ENCODE measurements around the gene KRT2.

KRT2 gene

DNA sequence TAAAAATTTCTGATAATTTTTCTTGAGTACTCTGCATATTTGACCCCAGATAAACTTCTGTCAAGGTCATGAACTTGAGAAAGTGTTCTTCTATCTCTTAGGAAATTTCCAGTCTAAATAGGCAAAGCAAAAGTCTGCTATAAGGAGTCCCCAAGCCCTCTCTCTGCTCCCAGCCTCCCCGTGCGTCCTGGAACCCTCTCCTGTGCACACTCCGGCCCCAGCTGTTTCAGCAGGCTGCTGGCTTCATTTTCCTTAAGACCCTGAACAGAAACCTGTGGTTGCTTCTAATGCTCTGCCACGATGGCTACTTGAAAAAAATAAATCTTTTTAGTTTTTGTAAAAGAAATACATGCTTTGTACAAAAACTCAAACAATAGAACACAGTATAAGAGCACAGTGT is 14.7 kb downstream of the KRT2 start:
- no peak for DNase-seq (ENCODE audit: low spot score)

DNA sequence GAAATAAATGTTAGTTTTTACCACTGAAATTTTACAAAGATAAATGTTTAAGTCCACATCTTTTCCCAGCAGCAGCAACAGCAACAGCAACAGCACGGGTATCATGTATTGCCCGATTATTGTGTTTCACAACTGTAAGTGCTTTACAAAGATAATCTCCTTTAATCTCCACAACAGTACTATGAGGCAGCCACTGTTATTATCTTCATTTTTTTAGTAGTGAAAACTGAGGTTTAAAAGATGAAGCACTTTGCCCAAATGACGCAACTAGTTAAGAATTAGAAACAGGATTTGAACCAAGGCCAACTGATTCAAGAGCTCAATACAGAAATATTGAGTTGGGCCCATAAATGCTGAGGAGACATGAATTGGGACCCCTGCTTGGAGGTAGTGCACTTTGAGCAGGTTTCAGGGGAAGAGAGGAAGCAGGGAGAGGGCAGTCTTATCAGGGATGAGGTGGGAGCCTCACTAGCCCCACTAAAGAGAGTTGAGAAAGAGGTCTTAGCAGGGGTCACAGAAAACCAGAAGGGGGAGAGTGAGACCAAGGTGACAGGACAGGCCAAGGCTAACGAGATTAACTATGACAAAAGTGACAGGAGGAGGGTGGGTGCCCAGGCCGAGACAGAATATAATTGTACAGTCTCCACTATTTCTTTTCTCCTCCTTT is 15.3 kb downstream of the KRT2 start:
- DNase-seq (ENCODE audit: low spot score), result no peak

DNA sequence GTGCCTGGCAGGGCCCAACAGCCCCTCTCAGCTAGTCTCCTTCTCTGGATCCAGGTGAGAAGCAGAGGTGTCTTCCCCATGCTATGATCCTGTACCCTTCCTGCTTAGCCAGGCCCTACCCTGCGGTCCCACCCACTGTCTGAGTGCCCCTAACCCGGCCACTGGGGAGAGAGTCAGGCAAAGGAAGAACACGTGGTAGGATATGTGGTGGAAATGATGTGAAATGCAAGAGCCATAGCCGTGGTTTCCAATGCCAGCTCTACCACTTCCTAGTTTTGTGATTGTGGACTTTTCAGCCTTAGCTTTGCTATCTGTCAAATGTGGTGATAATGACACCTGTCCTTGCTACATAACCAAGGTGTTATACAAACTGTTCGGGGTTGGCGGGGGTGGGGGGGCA is 15.8 kb downstream of the KRT2 start:
- no peak for DNase-seq (ENCODE audit: low spot score)

DNA sequence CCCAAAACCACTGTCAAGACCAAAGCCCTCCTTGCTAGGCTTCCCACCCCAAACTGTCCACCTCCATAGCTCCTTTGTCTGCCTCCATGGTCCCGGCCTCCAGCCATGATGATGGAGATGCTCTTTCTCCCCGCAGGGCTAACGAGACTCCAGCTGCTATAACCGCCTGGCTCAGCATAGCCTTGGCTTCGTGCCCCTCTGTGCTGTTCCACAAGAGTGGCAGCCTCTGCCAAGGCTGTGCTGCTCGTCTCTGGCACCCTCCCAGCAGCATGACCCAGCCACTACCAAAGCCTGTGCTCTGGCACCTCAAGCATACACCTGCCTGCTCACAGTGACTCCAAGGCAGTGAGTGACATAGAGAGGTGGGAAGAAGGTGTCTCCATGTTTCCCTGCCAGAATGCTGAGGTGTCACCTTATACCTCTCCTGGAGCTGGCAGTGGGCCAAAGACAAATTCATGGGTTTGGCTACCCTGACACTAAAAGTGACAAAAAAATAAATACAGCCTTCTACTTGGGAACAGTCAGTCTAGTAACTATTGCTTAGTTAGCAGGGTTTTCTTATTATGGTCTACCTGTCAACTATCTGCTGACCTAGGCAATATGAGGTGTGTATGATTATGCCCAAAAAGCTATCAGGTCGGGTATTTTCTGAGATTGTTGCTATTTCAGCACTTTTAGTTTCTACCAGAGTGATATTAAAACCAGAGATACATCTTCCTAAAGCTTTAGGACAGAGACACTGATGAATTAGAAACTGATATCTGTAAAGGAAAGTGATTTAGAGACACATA is 17.6 kb downstream of the KRT2 start:
- no peak for DNase-seq (ENCODE audit: low spot score)

DNA sequence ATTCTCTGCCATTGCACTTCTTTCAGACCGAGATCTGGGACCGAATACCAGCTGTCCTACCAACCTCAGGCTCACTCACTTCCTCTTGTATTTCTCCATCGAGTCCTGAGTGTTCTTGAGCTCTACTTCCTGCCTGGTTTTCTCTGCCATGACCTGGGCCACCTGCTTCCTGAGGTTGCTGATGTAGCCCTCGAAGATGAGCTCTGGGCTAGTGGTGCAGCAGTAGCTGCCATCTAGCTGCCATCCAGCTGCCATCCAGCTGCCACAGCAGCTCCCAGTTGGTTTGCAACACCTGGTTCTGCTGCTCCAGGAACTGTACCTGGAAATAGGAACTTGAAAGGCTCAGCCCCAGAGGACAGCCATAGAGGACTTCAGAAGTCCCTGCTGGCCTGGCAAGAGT is 18.6 kb downstream of the KRT2 start:
- no peak for DNase-seq (ENCODE audit: low spot score)

DNA sequence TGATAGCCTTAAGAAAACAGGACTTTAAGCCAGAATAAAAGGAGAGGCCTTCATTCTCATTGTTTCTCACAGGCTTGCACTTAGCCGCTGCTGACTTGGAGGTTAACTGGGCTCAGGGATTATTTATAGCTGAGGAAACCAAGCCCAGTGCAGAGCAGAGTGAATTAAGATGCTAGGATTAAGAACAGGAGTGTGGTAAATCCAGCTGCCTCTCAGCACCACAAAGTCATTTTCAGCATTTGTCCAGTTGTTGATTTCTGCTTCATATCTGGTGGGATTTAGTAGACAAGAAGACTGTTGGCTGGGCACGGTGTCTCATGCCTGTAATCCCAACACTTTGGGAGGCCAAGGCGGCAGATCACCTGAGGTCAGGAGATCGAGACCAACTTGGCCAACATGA is 19.4 kb downstream of the KRT2 start:
- no peak for DNase-seq (ENCODE audit: low spot score)

DNA sequence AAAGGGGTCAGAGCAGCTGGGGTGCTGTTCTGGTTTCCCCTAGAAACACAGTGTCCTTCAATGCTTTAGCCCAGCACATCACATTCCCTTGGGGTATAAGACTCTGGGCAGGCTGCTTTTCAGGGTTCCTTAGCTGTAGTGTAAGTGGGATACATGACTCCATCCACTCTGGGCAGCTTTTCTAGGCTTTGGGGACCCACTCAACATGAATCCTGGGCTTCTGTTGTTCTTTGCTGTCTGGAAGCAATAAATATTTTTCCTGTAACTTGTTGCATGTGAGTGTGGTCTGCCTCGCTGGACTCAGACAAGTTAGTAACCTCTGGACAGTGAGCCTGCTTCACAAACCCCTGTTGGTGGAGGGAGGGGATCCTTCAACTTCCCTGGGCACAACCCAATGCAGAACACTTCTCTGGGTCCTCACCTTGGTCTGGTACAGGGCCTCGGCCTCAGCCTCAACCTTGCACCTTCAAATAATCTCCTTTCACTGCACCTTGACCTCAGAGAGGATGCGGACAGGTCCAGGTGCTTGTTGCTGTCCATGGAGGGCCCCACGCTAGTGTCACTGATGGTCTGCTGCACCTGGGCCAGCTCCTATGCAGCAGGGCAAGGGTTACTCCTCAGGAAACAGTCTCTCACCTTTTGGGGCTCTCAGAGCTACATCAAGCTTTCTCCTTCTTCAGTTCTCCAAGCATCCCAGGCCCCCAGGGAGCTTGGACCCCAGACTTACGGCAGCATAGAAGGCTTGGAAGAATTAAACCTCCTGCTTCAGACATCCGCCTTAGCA is 20.1 kb downstream of the KRT2 start:
- DNase-seq (ENCODE audit: low spot score), result no peak

DNA sequence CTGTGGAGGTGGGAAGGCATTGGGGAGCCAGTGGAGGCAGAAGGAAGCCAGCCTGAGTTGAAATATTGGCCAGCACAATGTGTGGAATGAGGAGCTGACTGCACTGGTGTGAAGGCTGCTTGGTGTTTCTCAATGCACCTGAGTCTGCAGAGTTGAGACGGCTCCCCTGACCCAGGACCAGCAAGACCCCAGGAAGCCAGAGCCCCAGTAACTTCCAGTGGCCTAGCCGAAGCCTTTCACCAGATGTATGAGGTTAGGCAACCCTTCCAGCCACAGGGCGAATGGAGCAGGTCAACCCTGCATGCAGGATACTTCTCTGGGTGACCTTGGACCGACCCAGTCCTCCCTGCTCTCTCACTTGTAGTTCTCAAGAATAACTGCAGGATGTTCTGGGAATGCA is 20.7 kb downstream of the KRT2 start:
- no peak for DNase-seq (ENCODE audit: low spot score)

DNA sequence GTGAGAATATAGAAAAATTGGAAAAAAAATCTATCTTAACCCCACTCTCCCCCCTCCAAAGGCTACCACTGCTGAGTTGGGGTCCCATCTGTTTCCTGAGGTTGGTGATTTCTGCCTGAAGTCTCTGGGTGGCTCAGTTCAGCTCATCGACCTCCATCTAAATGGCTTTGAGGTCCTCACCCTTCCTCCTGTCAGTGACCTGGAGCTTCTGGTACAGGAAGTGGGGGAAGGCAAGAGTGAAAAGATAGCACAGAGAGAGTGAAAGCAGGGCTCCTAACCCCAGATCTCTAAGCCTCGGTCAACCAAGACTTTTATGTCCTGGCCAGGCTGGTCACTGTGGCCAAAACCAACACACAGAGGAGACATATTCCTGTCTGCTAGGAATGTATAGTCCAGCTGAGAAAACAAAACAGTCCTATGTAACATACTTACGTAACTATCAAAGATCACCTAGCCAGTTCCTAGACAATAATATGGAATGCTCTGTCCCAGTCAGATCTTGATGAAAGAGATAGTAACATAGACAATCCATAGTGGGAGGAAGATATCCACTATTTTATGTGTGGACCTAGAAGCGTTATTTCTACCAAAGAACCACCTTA is 21.3 kb downstream of the KRT2 start:
- DNase-seq (ENCODE audit: low spot score), result no peak

DNA sequence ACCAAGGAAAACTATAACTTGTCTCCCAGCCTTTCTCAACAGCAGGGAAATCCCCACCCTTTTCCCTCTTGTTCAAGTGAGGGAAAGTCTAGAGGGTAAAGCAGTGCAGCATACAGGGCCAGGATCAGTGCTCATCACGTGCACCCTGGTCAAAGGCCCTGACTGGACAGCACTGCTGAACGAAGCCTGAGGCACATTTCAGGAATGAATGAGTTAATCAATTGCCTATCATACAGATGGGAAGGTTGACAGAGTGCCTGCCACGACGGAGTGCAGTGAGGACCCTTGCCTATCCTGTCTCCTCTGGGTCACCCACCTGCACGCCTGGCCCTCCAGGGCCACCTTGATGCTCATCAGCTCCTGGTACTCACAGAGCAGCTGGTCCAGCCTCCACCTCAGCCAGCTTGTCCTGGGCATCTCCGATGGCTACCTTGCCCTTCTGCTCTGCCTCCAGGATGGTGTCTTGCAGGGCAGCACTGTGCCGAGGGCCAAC is 22.0 kb downstream of the KRT2 start:
- no peak for DNase-seq (ENCODE audit: low spot score)

DNA sequence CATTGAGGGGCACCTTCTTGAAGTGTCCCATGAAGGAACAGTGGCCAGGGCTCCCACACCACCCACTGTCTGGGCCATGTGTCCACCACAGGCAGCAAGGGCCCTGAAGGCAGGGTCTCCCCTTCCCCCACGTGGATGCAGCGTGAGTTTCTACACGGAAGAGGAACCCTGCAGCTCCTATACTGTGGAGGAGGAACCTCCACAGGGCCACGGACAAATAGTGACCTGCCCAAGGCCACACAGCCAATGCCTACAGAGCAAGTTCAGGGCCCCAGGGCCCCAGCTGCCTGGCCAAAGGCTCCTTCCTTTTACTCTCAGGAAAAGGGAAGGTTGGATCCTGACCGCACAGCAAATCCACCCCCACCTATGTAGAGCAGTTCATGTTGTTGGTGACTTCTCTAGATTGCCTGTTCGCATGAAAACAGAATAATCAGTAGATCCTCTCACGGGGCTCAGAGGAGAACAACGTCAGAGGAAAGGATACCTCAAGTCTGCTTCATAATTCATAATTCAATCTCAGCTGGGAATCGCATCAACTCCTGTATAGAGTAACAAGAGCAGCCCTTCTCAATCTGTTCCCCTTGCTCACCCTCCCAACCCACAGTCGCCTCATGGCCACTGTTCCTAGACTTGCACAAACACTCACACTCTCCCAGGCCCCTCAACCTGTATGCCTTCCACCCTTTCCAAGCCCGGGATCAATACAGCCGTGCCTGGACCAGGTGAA is 22.6 kb downstream of the KRT2 start:
- DNase-seq (ENCODE audit: low spot score), result no peak

DNA sequence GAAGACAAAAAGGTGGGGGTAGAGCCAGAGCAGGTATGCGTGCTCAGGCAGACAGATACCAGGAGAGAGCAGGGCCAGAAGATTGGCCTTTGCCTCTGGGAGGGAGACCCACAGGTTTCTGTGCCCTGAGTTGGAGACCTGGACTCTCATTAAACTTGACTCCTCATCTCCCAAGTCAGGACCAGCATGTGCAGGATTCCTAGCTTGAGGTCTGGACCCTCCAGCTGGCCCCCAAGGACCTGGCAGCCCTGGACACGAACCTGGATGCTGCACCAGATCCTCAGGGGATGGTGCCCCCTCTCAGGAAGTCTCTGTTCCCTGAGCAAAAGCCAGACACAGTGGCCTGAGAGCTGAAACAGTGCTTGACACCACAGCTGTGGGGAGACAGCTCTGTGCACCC is 23.2 kb downstream of the KRT2 start:
- DNase-seq (ENCODE audit: low spot score), result no peak

DNA sequence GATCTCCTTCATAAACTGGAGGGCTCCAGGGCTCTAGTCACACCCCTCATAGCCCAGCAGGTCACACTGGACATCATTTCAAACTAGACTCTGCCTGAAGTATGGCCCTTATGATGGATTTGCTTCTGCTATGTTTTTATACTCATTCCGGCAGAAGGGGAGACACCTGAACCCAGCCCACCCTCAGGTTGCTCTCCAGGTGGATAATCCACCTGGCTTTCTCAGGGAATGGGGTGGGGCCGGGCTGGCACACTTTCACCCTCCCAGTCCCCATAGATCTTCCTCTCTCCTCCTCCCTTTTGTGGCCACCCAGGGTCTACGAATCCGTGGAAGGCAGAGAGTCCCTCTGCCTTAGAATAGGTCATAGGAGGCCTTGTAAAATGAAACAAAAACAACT is 23.9 kb downstream of the KRT2 start:
- no peak for DNase-seq (ENCODE audit: low spot score)

DNA sequence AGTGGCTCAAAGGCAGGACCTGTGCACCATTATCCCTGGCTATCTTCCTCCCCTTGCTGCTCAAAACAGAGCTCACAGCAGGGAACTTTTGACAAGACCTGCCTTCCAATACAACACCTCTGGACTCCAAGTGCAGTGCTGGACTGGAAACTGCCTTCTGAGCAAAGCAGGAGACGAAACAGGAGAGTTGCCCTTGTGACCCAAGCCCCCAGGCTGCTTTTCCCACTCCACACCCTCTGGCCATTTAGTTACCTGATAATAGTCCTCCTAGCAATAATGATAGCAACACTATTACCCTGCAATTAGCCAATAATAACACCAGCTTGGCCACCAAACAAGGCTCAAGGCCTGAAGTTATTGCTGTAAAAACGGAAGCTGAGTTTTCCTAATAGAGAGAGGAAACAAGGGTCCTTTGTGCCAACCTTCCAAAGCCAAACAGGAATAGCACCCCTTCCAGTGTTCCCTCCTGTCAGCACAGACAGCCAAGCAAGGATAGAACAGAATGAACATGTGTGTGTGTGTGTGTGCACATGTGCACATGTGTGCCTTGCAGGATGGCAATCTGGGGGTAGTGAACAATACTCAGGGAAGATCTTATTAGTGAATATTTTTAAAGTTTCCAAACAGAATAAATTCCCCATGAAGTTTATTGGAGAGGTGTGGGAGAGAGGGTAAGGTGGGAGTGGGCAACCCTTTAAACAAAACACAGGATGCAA is 24.5 kb downstream of the KRT2 start:
- no peak for DNase-seq (ENCODE audit: low spot score)

DNA sequence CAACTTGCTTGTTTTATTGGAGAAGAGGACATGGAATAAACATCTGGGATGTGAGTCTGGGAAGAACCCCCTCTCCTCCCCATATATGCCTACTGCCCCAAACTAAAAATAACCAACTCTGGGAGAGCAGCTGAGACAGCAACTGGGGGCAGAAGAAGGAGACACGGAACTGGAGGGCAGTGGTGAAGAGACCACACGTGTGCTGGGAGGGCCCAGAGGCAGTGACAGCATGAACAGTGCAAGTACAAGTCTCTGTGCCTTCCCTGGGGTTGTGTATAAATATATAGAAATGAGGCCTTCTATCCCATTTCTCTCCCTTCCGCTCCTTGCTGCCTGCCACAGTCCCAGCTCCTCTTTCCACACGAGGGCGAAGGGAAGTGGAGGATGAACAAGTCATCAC is 29.7 kb downstream of the KRT2 start:
- no peak for DNase-seq (ENCODE audit: low spot score)

DNA sequence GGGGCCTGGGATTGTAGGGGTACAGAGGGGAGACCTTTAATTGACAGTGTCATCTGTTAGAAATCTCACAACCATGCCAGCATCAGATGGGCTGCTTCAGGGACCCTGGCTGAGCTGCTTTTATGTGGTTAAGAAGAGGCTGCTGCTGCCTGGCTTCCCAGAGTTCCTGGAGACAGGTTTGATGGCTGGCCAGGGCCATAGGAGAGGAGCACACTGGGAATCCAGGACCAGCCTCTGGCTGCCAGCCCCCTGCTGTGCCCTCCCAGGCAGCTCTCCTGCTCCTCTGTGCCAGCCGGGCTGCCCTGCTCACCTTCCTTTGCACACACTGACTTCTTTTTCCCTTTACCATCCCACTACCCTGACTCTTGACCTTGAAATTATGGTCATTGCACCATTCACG is 33.1 kb downstream of the KRT2 start:
- DNase-seq (ENCODE audit: low spot score), result no peak

DNA sequence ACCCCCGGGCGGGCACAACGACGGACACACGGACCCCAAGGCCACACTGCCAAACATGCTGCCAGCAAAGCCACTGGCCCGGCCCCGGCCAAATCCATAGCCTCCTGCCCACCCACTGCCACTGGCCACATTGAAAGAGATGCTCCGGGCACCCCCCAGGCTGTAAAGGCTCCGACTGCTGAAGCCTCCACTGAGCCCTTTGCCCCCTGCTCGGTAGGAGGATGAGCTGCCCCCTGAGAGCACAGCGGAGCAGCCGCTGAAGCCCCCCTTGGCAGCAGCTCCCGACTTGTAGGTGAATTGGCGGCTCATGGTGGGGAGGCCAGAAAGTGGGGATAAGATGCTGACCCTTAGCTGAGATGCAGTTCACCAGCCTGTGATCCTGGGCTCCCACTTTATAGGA is 33.8 kb downstream of the KRT2 start, which contains the start of gene KRT73:
KRT73 (minus strand) TSS at position 344 of the 400 bp plus-strand sequence; CDS start at position 309, 35 bp downstream.
- DNase-seq (ENCODE audit: low spot score), result no peak

DNA sequence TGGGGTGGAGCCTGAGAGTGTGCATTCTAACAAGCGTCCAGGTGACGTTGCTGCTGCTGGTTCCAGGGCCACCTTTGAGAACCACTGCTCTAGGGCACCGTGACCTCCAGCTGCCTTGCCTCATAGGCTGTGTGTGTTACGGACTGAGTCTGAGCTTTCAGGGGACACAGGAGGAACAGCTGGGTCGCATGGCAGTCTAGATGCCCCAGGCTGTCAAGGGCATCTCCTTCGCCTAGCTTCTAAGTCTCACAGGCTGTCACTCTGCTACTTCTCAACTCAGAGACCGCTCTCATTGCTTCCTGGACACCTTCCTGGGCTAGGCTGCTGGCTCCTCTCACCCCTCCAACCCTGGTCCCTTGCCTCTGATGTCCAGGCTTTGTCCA is 34.6 kb downstream of the KRT2 start:
- DNase-seq (ENCODE audit: low spot score), result no peak

DNA sequence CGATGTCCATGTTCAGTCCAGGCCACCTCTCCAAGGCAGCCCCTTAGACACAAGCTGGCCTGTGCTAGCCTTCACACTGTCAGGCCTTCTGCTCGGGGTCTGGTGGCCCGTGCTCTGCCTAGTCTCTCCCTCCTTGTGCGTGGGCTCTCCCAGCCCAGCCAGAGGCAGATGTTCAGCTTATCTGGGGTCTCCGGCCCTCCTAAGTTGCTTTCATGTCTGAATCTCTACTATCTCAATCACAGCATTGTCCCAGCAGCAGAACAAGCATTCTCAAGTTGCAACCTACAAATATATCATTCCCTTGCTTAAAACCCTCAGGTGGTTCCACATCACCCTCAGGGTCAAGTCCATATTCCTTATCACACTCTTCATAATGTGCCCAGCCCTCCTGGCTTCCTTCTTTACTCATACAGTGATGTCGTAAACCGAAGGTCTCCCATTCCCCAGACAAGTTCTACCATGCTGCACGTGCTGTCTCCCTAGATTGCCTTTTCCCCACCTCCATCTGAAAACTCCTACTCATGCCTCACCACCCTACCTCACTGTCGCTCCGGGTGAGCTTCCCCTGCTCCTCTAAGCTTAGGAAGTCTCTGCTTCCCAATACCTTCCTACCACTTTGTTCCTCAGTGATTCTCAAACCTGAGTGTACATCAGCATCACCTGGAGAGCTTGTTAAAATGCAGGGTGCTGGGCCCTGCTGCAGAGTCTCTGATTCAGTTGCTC is 35.2 kb downstream of the KRT2 start:
- no peak for DNase-seq (ENCODE audit: low spot score)

DNA sequence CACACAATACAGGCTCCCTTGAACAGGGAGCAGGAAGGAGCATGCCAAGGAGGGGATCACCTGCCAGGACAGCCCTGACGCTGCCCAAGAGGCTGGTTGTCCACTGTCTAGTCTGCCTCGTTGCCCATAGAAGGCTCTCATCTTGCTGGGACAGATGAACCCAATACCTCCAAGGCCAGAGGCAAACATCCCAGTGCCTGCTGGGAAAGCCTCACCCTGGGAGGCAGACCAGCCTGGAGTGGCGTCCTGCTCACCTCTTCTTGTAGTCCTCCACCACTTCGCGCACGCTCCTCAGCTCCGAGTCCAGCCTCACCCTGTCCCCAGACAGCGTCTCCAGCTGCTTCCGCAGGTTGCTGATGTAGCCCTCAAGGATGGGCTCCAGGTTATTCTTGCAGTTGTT is 36.1 kb downstream of the KRT2 start:
- no peak for DNase-seq (ENCODE audit: low spot score)

All from CD4-positive, alpha-beta T cell treated with Interleukin-2 at 100 ng/mL for 4 hours (primary cell).